Brain microvascular endothelial cell (primary cell): ENCODE measurements around the gene UGT1A6.

Experiments used
- DNase-seq: peaks from one replicate; pipeline ENCODE4 v3.0.0-alpha.2; 2020
- H3K27ac ChIP-seq: fragments of 250-450 bp; sonication (Bioruptor Pico); 2 replicates; pipeline ENCODE4 v1.5.1; 2020; ENCODE audit warnings: mild to moderate bottlenecking, moderate library complexity
- H3K27me3 ChIP-seq: fragments of 250-450 bp; sonication (Bioruptor Pico); replicated peaks from 2 replicates; pipeline ENCODE4 v1.5.1; 2020; ENCODE audit warnings: mild to moderate bottlenecking
- H3K36me3 ChIP-seq: fragments of 250-450 bp; sonication (Bioruptor Pico); replicated peaks from 2 replicates; pipeline ENCODE4 v1.5.1; 2020; ENCODE audit warnings: mild to moderate bottlenecking
- H3K4me3 ChIP-seq: 2 replicates; pipeline ENCODE4 v1.5.1; 2011; ENCODE audit warnings: low read depth, mild to moderate bottlenecking, control low read depth, low read length, moderate library complexity
- CTCF ChIP-seq: IDR thresholded peaks from 2 replicates; pipeline ENCODE4 v1.5.1; 2011; ENCODE audit warnings: low read depth, mild to moderate bottlenecking, moderate library complexity, low read length, control low read depth, inconsistent platforms; ENCODE audit errors: missing control alignments
- in situ Hi-C: cut with HindIII; loops from 2 replicates; pipeline ENCODE4 v1.10.0; 2017; ENCODE audit warnings: low sequenced_read_pairs, low pct_ligation_motif_present

UGT1A6 gene

GRCh38 chr2:233816334-233816733 lies 123.6 kb downstream of the UGT1A6 start:
- DNase-seq = no peak
- TF ChIP-seq CTCF = no peak
- Histone ChIP-seq H3K27me3 (no peaks in the 10 kb centered on the region), H3K36me3 (no peaks in the 10 kb centered on the region), H3K4me3 (no peak overlapping the region), H3K27ac (no peak overlapping the region)
- in situ Hi-C loops = no loop called here

GRCh38 chr2:233816771-233817170 lies 124.1 kb downstream of the UGT1A6 start:
- no peak overlapping the region for H3K4me3 ChIP-seq
- H3K27me3 ChIP-seq = no peaks in the 10 kb centered on the region
- in situ Hi-C loops = no loop called here
- H3K36me3 ChIP-seq = no peaks in the 10 kb centered on the region
- H3K27ac ChIP-seq = no peak overlapping the region
- TF ChIP-seq CTCF = no peak
- no peak for DNase-seq

- Histone ChIP-seq H3K36me3 (no peaks in the 10 kb centered on the region), H3K27me3 (no peaks in the 10 kb centered on the region), H3K4me3 (no peak overlapping the region), H3K27ac (no peak overlapping the region)
- no peak for TF ChIP-seq CTCF
- DNase-seq = no peak
- in situ Hi-C loops = no loop called here
These were observed 124.7 kb downstream of the UGT1A6 start for GRCh38 chr2:233817361-233817911.

- DNase-seq = no peak
- in situ Hi-C loops = no loop called here
- H3K27me3 ChIP-seq = no peaks in the 10 kb centered on the region
These were observed 125.4 kb downstream of the UGT1A6 start for GRCh38 chr2:233817995-233818638.

GRCh38 chr2:233818639-233819621 lies 126.2 kb downstream of the UGT1A6 start:
- DNase-seq = no peak
- no peaks in the 10 kb centered on the region for H3K27me3 ChIP-seq
- in situ Hi-C loops = no loop called here
- TF ChIP-seq CTCF = no peak
- no peaks in the 10 kb centered on the region for H3K36me3 ChIP-seq
- no peak overlapping the region for H3K4me3 ChIP-seq
- no peak overlapping the region for H3K27ac ChIP-seq

More at GRCh38 chr2:233817995-233818638, 125.4 kb downstream of the UGT1A6 start:
- H3K36me3 ChIP-seq = no peaks in the 10 kb centered on the region
- H3K4me3 ChIP-seq = no peak overlapping the region
- H3K27ac ChIP-seq = no peak overlapping the region
- TF ChIP-seq CTCF = no peak
